Measurements from ENCODE around the gene COPZ1.

COPZ1 gene

GRCh38 chr12:54374562-54375258 lies 49.8 kb downstream of the COPZ1 start:
- no peak for DNase-seq

- no peak for DNase-seq
These were observed 50.3 kb downstream of the COPZ1 start for GRCh38 chr12:54375259-54375579.

- no peak for DNase-seq
These were observed 51.7 kb downstream of the COPZ1 start for GRCh38 chr12:54376596-54376995.

GRCh38 chr12:54377007-54377406 lies 52.1 kb downstream of the COPZ1 start:
- no peak for DNase-seq

- no peak for DNase-seq
These were observed 53.0 kb downstream of the COPZ1 start for GRCh38 chr12:54377797-54378515.

GRCh38 chr12:54378796-54379397 lies 54.0 kb downstream of the COPZ1 start:
- DNase-seq, result peak in 30 of 58 donors; percentile 20 to 62 (median 35)

GRCh38 chr12:54379398-54380201 lies 54.7 kb downstream of the COPZ1 start:
- peak in 57 of 58 donors; percentile 32 to 92 (median 79) for DNase-seq

- no peak for DNase-seq
These were observed 56.2 kb downstream of the COPZ1 start for GRCh38 chr12:54381136-54381535.

- peak in 2 of 58 donors; percentile 14 to 36 for DNase-seq
These were observed 58.2 kb downstream of the COPZ1 start for GRCh38 chr12:54383041-54383609.

- DNase-seq, result peak in 14 of 58 donors; percentile 24 to 55 (median 31)
These were observed 59.7 kb downstream of the COPZ1 start, which contains the start of gene ZNF385A for GRCh38 chr12:54384591-54385041. ZNF385A (minus strand) TSS chr12:54384733; CDS start chr12:54384514, 219 bp downstream.

GRCh38 chr12:54385251-54385914 lies 60.5 kb downstream of the COPZ1 start:
- DNase-seq, result peak in 21 of 58 donors; percentile 17 to 71 (median 40)

- DNase-seq, result no peak
These were observed 61.6 kb downstream of the COPZ1 start for GRCh38 chr12:54386403-54387113.

GRCh38 chr12:54387114-54387467 lies 62.2 kb downstream of the COPZ1 start:
- no peak for DNase-seq

- no peak for DNase-seq
These were observed 63.6 kb downstream of the COPZ1 start for GRCh38 chr12:54388237-54389133.

GRCh38 chr12:54389134-54389508 lies 64.2 kb downstream of the COPZ1 start:
- no peak for DNase-seq

GRCh38 chr12:54389607-54390175 lies 64.8 kb downstream of the COPZ1 start:
- no peak for DNase-seq

GRCh38 chr12:54390176-54390667 lies 65.3 kb downstream of the COPZ1 start:
- DNase-seq, result peak in 1 of 58 donors; percentile 26

Measured in anterior cingulate cortex (tissue), 58 donors.